Activated effector memory CD4-positive, alpha-beta T cell treated with anti-CD3 and anti-CD28 coated beads, Interleukin-2, amount 50 U/mL, for 16 hours (primary cell): ENCODE data around the gene ATIC.

ENCODE experiments used
- DNase-seq: peaks from one replicate; pipeline ENCODE4 v3.0.0-alpha.2; 2020

Gene ATIC

GRCh38 chr2:215378045-215378444, 66.2 kb downstream of the ATIC start:
- DNase-seq: no peak

GRCh38 chr2:215379039-215379438, 67.2 kb downstream of the ATIC start:
- DNase-seq: no peak

GRCh38 chr2:215379948-215380347, 68.1 kb downstream of the ATIC start:
- DNase-seq: no peak

- DNase-seq: no peak
Observed at GRCh38 chr2:215380699-215381098, 68.8 kb downstream of the ATIC start.

- no peak for DNase-seq
Observed at GRCh38 chr2:215382011-215382410, 70.2 kb downstream of the ATIC start.

GRCh38 chr2:215382480-215382879, 70.6 kb downstream of the ATIC start:
- no peak for DNase-seq

- no peak for DNase-seq
Observed at GRCh38 chr2:215383652-215384279, 71.9 kb downstream of the ATIC start.

- no peak for DNase-seq
Observed at GRCh38 chr2:215384710-215385109, 72.9 kb downstream of the ATIC start.

GRCh38 chr2:215386566-215386965, 74.7 kb downstream of the ATIC start:
- no peak for DNase-seq

- DNase-seq: no peak
Observed at GRCh38 chr2:215388002-215388728, 76.3 kb downstream of the ATIC start.

GRCh38 chr2:215390550-215390913, 78.7 kb downstream of the ATIC start:
- no peak for DNase-seq

- no peak for DNase-seq
Observed at GRCh38 chr2:215391531-215391930, 79.7 kb downstream of the ATIC start.

GRCh38 chr2:215392164-215392563, 80.3 kb downstream of the ATIC start:
- no peak for DNase-seq

GRCh38 chr2:215392687-215393270, 80.9 kb downstream of the ATIC start:
- no peak for DNase-seq

- DNase-seq: no peak
Observed at GRCh38 chr2:215394102-215394805, 82.4 kb downstream of the ATIC start.

- no peak for DNase-seq
Observed at GRCh38 chr2:215395687-215396460, 84.0 kb downstream of the ATIC start.

- DNase-seq: no peak
Observed at GRCh38 chr2:215396595-215397313, 84.9 kb downstream of the ATIC start.

GRCh38 chr2:215397632-215398341, 85.9 kb downstream of the ATIC start:
- no peak for DNase-seq

- no peak for DNase-seq
Observed at GRCh38 chr2:215399067-215399716, 87.3 kb downstream of the ATIC start.
